ENCODE data around the gene EPHA5.

DNA sequence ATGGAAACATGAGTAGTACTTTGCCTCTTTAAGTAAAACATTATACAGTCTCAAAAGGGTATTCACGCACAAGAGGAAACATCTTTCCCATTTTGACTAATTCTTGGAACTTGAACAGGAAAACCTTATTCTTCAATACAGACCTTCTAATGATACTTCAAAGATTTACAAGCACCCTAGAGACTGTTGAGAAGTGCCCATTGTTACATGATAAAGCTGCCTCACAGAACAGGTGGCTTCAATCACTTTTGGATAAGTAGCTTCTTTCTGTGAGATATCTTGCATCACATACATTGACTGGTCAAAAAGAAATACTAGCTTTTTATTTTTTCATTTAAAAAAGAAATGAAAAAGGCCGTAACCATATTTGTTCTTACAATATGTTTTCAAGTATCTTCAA lies 219.4 kb downstream of the EPHA5 start:
- no peak for TF ChIP-seq CTCF (IDR thresholded peaks at IDR 0.05)
- no peak for TF ChIP-seq POLR2A (IDR thresholded peaks at IDR 0.05)
